Brain pericyte (primary cell): ENCODE results near the gene C3AR1.
"Not testable (repeated sequence)": the region's sequence is repeated elsewhere in the genome, so short reads cannot be mapped to it uniquely, and the experiment has no call there.

Experiments used
- DNase-seq: peaks from one replicate; pipeline ENCODE4 v3.0.0-alpha.2; 2012; ENCODE audit warnings: low read depth, low spot score

The C3AR1 gene

GRCh38 chr12:8028267-8028666 is 37.9 kb downstream of the C3AR1 start:
- no peak for DNase-seq

- DNase-seq = no peak
Observed at GRCh38 chr12:8027856-8028255, 38.3 kb downstream of the C3AR1 start.

- peak; percentile 97 for DNase-seq
Observed at GRCh38 chr12:8026291-8026900, 39.8 kb downstream of the C3AR1 start.

- DNase-seq = no peak
Observed at GRCh38 chr12:8018666-8019581, 47.2 kb downstream of the C3AR1 start.

- not testable (repeated sequence) for DNase-seq
Observed at GRCh38 chr12:8018213-8018612, 47.9 kb downstream of the C3AR1 start.

GRCh38 chr12:8014836-8015235 is 51.3 kb downstream of the C3AR1 start:
- no peak for DNase-seq

GRCh38 chr12:8012651-8013309 is 53.4 kb downstream of the C3AR1 start:
- no peak for DNase-seq

GRCh38 chr12:8011331-8011730 is 54.8 kb downstream of the C3AR1 start:
- no peak for DNase-seq
